HepG2 (cell line): Measurements from ENCODE around the gene INHA. TPM values are rescaled to one million over a fixed set of nuclear protein-coding genes. Genes with fewer than 3 reads are reported as not detected.

Source experiments
- ATAC-seq: fragments of 200-7000 bp; cut with Tn5 transposase; 3 replicates; pipeline ENCODE4 v1.9.1; 2020; ENCODE audit warnings: mild to moderate bottlenecking, moderate library complexity
- BruUV-seq: library from RNA; stranded (reverse); fragments of 400-500 nt; replicated peaks from 2 replicates; lab custom pipeline; 2021; lab: Mats Ljungman, UMichigan
- CTCF ChIA-PET: fragments of 300-600 bp; formaldehyde crosslinking; extraction: SDS; loops from one replicate; lab custom pipeline; 2021; ENCODE audit warnings: low total read pairs, inconsistent platforms, low intra/inter-chr PET ratio; lab: Yijun Ruan, JAX
- POLR2A ChIA-PET: fragments of 350-600 bp; sonication (Branson Sonifier 250); formaldehyde crosslinking; loops from one replicate; lab custom pipeline; 2020; ENCODE audit warnings: antibody characterized with exemption, inconsistent platforms; lab: Yijun Ruan, JAX
- DNase-seq: peaks from one replicate; pipeline ENCODE4 v3.0.0-alpha.2; 2015; ENCODE audit warnings: low spot score
- FAIRE-seq: peaks from 3 replicates; lab custom pipeline; 2011; peaks lifted over from hg19 to GRCh38; lab: Jason Lieb, UNC
- H2AFZ ChIP-seq: one replicate; pipeline ENCODE4 v1.6.1; 2011; ENCODE audit warnings: low read length, inconsistent platforms
- H3K27ac ChIP-seq: fragments of 300-600 bp; 3 replicates; pipeline ENCODE4 v1.8.0; 2011; ENCODE audit warnings: mixed run types, mild to moderate bottlenecking, mixed read lengths, low read length, inconsistent platforms; ENCODE audit not compliant: insufficient read depth; ENCODE audit errors: extremely low read length
- H3K27me3 ChIP-seq, 2 experiments: fragments of 200-600 bp in 1 of 2; 2 replicates in 1 of 2; 3 replicates in 1 of 2; pipeline versions ENCODE4 v1.6.0 to v1.8.0; 2011; ENCODE audit warnings: low read length in 2 of 2, mild to moderate bottlenecking in 2 of 2, moderate library complexity in 2 of 2, inconsistent platforms in 1 of 2; ENCODE audit not compliant: insufficient read depth in 2 of 2, control insufficient read depth in 1 of 2
- H3K36me3 ChIP-seq, 2 experiments: fragments of 200-600 bp in 1 of 2; replicated peaks in 1 of 2; 2 replicates in 1 of 2; 3 replicates in 1 of 2; pipeline versions ENCODE4 v1.5.1 to v1.8.0; 2011; ENCODE audit warnings: low read length in 2 of 2, inconsistent platforms in 1 of 2; ENCODE audit not compliant: insufficient read depth in 2 of 2, control insufficient read depth in 1 of 2
- H3K4me1 ChIP-seq: 2 replicates; pipeline ENCODE4 v1.5.1; 2012; ENCODE audit warnings: low read length, inconsistent platforms; ENCODE audit not compliant: insufficient read depth
- H3K4me2 ChIP-seq: 2 replicates; pipeline ENCODE4 v1.6.0; 2011; ENCODE audit warnings: low read depth, low read length, inconsistent platforms
- H3K4me3 ChIP-seq, 3 experiments: fragments of 200-600 bp in 1 of 3; sonication (generic), shearing (Covaris generic) in 1 of 3; replicated peaks in 1 of 3; 2 replicates each; pipeline ENCODE4 v1.5.1; 2011 to 2016; ENCODE audit warnings: low read length in 3 of 3, inconsistent platforms in 2 of 3, low read depth in 2 of 3, mild to moderate bottlenecking in 2 of 3, control low read depth in 1 of 3, mixed read lengths in 1 of 3; ENCODE audit not compliant: insufficient read depth in 1 of 3
- H3K79me2 ChIP-seq: one replicate; pipeline ENCODE4 v1.6.1; 2011; ENCODE audit warnings: low read length, inconsistent platforms; ENCODE audit not compliant: insufficient read depth
- H3K9ac ChIP-seq: 2 replicates; pipeline ENCODE4 v1.6.0; 2011; ENCODE audit warnings: mild to moderate bottlenecking, low read depth, low read length, inconsistent platforms; ENCODE audit not compliant: insufficient read depth
- H3K9me3 ChIP-seq: 2 replicates; pipeline ENCODE4 v1.5.1; 2012; ENCODE audit warnings: mild to moderate bottlenecking, low read length
- H4K20me1 ChIP-seq: 2 replicates; pipeline ENCODE4 v1.6.0; 2011; ENCODE audit warnings: inconsistent platforms, mild to moderate bottlenecking, low read length, moderate library complexity; ENCODE audit not compliant: insufficient read depth
- ARNT ChIP-seq: fragments of 450-650 bp; IDR thresholded peaks from 2 replicates; pipeline ENCODE4 v1.6.1; 2017
- BCL6 ChIP-seq: IDR thresholded peaks from 2 replicates; pipeline ENCODE4 v1.6.1; 2016; ENCODE audit warnings: missing genetic modification reagents, missing compliant biosample characterization
- CHCHD3 ChIP-seq: sonication (generic); formaldehyde crosslinking; IDR thresholded peaks from 2 replicates; pipeline ENCODE4 v1.8.0; 2022; ENCODE audit warnings: mild to moderate bottlenecking, missing genetic modification reagents, moderate library complexity
- FOXK2 ChIP-seq: fragments of 450-650 bp; IDR thresholded peaks from 2 replicates; pipeline ENCODE4 v1.6.1; 2016
- HHEX ChIP-seq: IDR thresholded peaks from 2 replicates; pipeline ENCODE4 v1.6.1; 2016; ENCODE audit warnings: control low read depth
- ISX ChIP-seq: sonication (generic); formaldehyde crosslinking; conservative IDR thresholded peaks from 2 replicates; pipeline ENCODE4 v1.5.0; 2020; ENCODE audit warnings: missing genetic modification reagents
- KDM6A ChIP-seq: IDR thresholded peaks from 2 replicates; pipeline ENCODE4 v1.6.1; 2016; ENCODE audit warnings: low read depth
- KLF11 ChIP-seq: IDR thresholded peaks from 2 replicates; pipeline ENCODE4 v1.6.1; 2016; ENCODE audit warnings: missing compliant biosample characterization
- MAZ ChIP-seq, 2 experiments: sonication (generic) in 1 of 2; formaldehyde crosslinking in 1 of 2; IDR thresholded peaks; 2 replicates each; pipeline versions ENCODE4 v1.5.0 to v1.6.1; 2012 to 2020; ENCODE audit warnings: low read depth in 2 of 2, mild to moderate bottlenecking in 2 of 2, borderline replicate concordance in 1 of 2, improper control_type of control experiment in 1 of 2, low read length in 1 of 2, missing genetic modification reagents in 1 of 2, moderate library complexity in 1 of 2
- SP140L ChIP-seq: sonication (generic); formaldehyde crosslinking; IDR thresholded peaks from 2 replicates; pipeline ENCODE4 v1.4.0; 2020; ENCODE audit warnings: missing genetic modification reagents, borderline replicate concordance
- SSRP1 ChIP-seq: IDR thresholded peaks from 2 replicates; pipeline ENCODE4 v1.6.1; 2016; ENCODE audit warnings: control low read depth
- STAG1 ChIP-seq: sonication (generic); formaldehyde crosslinking; IDR thresholded peaks from 2 replicates; pipeline ENCODE4 v1.4.0; 2020; ENCODE audit warnings: missing genetic modification reagents
- ZFY ChIP-seq: sonication (generic); formaldehyde crosslinking; IDR thresholded peaks from 2 replicates; pipeline ENCODE4 v1.4.0; 2020; ENCODE audit warnings: missing genetic modification reagents
- ZNF3 ChIP-seq: IDR thresholded peaks from 2 replicates; pipeline ENCODE4 v1.7.0; 2017; ENCODE audit warnings: inconsistent platforms
- ZNF431 ChIP-seq: sonication (generic); formaldehyde crosslinking; IDR thresholded peaks from 2 replicates; pipeline ENCODE4 v1.9.0; 2022; ENCODE audit warnings: missing genetic modification reagents, low read depth, mild to moderate bottlenecking, borderline replicate concordance
- ZNF496 ChIP-seq: sonication (generic); formaldehyde crosslinking; IDR thresholded peaks from 2 replicates; pipeline ENCODE4 v1.8.1; 2023; ENCODE audit warnings: mild to moderate bottlenecking, moderate library complexity, missing genetic modification reagents; ENCODE audit not compliant: insufficient replicate concordance
- ZNF747 ChIP-seq: sonication (generic); formaldehyde crosslinking; IDR thresholded peaks from 2 replicates; pipeline ENCODE4 v1.8.1; 2023; ENCODE audit warnings: missing genetic modification reagents, mild to moderate bottlenecking, borderline replicate concordance
- WGBS: methylation state at CpG from one replicate; pipeline ENCODE4 v1.1.6; 2017; ENCODE audit warnings: low lambda C conversion rate; 5-methylcytosine and 5-hydroxymethylcytosine counted together
- in situ Hi-C: cut with HindIII; loops from 2 replicates; pipeline ENCODE4 v1.10.0; 2017; ENCODE audit warnings: low pct_unique_long_range_greater_than_20kb; ENCODE audit not compliant: extremely low pct_ligation_motif_present
- intact Hi-C: fragments of 100-400 bp; cut with micrococcal nuclease; formaldehyde crosslinking; loops from one replicate; pipeline ENCODE4 v1.10.0; 2022; ENCODE audit not compliant: unreplicated experiment
- polyA plus RNA-seq, 8 experiments: library from polyadenylated mRNA; depleted of rRNA in 3 of 8; stranded (reverse) in 7 of 8; unstranded in 1 of 8; fragments of >200 nt; fragmentation: Illumina TruSeq in 4 of 8; extraction: Trizol in 4 of 8; gene quantifications; 2 replicates each; pipeline versions ENCODE4 v1.2.1 to v1.2.3, GENCODE V29; 2011 to 2016; ENCODE audit warnings: low read depth in 4 of 8, missing spikeins in 1 of 8, mixed read lengths in 1 of 8; ENCODE audit not compliant: insufficient read depth in 1 of 8
- total RNA-seq, 5 experiments: library from RNA; depleted of rRNA; stranded (reverse); fragments of >200 nt; fragmentation: Illumina TruSeq; extraction: Trizol; gene quantifications; 2 replicates each; pipeline ENCODE4 v1.2.3, GENCODE V29; 2016; ENCODE audit warnings: low read depth in 1 of 5
- TF ChIP-seq, protein P1 (sequence below): sonication (generic); formaldehyde crosslinking; IDR thresholded peaks from 2 replicates; pipeline ENCODE4 v1.5.0; 2020; ENCODE audit warnings: missing genetic modification reagents
- TF ChIP-seq, protein P2 (sequence below): conservative IDR thresholded peaks from 2 replicates; pipeline ENCODE4 v1.6.1; 2018; ENCODE audit warnings: missing genetic modification reagents
- TF ChIP-seq, protein P3 (sequence below): sonication (generic); formaldehyde crosslinking; IDR thresholded peaks from 2 replicates; pipeline ENCODE4 v1.5.0; 2020; ENCODE audit warnings: missing genetic modification reagents
- TF ChIP-seq, protein P4 (sequence below): sonication (generic); formaldehyde crosslinking; IDR thresholded peaks from 2 replicates; pipeline ENCODE4 v1.8.0; 2022; ENCODE audit warnings: low read depth, missing genetic modification reagents

Gene INHA
- total and polyA plus RNA-seq, 2 of the 13 experiments (the other 11 are each of a cell fraction or from before 2014, with no cell fraction given), result 4.1 to 15.2 TPM

DNA sequence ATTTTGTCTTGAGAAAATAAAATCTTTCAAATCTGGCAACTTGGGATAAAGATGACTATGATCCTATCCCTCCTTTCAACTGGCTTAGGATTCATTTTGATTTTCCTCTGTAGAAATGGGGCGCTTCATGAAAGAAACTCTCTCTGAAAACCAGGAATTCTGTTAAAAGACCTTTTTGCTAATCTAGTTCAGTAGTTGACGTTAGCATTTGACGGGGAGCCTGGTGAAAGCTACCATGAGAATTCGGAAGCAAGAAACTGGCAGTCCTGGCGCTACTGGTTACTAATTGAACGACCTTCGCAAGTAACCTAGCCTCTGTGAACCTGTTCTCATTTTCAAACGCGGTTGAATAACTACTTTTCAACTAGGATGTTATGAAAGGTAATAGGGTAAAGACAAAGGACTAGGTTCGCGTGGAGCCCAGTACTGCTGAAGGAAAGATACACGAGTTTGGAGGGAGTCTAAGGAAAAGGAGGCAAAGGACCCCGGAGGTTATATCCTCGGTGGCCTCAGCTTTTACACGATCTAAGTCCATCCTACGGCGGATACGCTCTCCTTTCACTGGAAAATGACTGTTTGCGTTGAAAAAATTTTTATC is 24.9 kb downstream of the INHA start:
- ATAC-seq (peak; percentile 34), FAIRE-seq (peak; percentile 77), DNase-seq (peak; percentile 61)
- intact Hi-C loops, result loop anchor here (1.0 to 5.0 kb wide), 5 partner anchors 20 to 210 kb away; partner anchors contain the start of genes CHPF, DNPEP and GMPPA
- Histone ChIP-seq H3K9ac (peak overlapping the region; percentile 95), H3K4me2 (peak overlapping the region; percentile 98), H3K9me3 (no peaks in the 10 kb centered on the region), H3K79me2 (peaks cover 6% of the 10 kb centered on the region), H3K4me1 (peaks cover 58% of the 10 kb centered on the region), H3K36me3 (peaks cover 7 to 8% of the 10 kb centered on the region in 2 experiments; a peak in 3 of 5 replicates), H3K27ac (peak overlapping the region; percentile 95), H4K20me1 (no peaks in the 10 kb centered on the region), H3K27me3 (no peaks in the 10 kb centered on the region; a peak in 1 of 5 replicates), H3K4me3 (peak overlapping the region; percentile 72 to 91 (median 81)), H2AFZ (no peak overlapping the region)
- ChIA-PET POLR2A (interaction anchor here (0.8 to 7.6 kb wide), 15 partner anchors 8 to 348 kb away, joined by 3 to 150 read pairs (median 20); partner anchors contain the start of genes CHPF, DNPEP, GMPPA and INHA), CTCF (interaction anchor here (1.1 to 2.3 kb wide), 2 partner anchors 45 to 55 kb away, joined by 3 to 12 read pairs; no protein-coding TSS in a partner anchor)
- in situ Hi-C loops, result loop anchor here (5.0 kb wide), 1 partner anchor 35 kb away; no protein-coding TSS in a partner anchor
- TSS peak; percentile 94 for BruUV-seq
- WGBS, result 1% methylated on average over 19 of the region's 19 CpGs
- no peak for TF ChIP-seq ZFY (CRISPR knock-in tag)
- TF ChIP-seq ARNT, result no peak
- peak; percentile 20; the same call in 1 of the 2 replicates for TF ChIP-seq STAG1 (CRISPR knock-in tag)
- peak; percentile 53; the same call in 1 of the 2 replicates for TF ChIP-seq ZNF3 (CRISPR knock-in tag)
- TF ChIP-seq CHCHD3 (CRISPR knock-in tag), result no peak
- TF ChIP-seq, protein P1, sequence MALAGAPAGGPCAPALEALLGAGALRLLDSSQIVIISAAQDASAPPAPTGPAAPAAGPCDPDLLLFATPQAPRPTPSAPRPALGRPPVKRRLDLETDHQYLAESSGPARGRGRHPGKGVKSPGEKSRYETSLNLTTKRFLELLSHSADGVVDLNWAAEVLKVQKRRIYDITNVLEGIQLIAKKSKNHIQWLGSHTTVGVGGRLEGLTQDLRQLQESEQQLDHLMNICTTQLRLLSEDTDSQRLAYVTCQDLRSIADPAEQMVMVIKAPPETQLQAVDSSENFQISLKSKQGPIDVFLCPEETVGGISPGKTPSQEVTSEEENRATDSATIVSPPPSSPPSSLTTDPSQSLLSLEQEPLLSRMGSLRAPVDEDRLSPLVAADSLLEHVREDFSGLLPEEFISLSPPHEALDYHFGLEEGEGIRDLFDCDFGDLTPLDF (CRISPR knock-in tag), result peak; percentile 3; the same call in 1 of the 2 replicates
- no peak for TF ChIP-seq SP140L
- TF ChIP-seq FOXK2, result no peak
- 0 out of 2 replicates have a peak, but pooled peaks have one; percentile 9 for TF ChIP-seq ISX (CRISPR knock-in tag)
- TF ChIP-seq BCL6 (CRISPR knock-in tag), result no peak
- no peak for TF ChIP-seq ZNF431 (CRISPR knock-in tag)
- TF ChIP-seq KDM6A, result 0 out of 2 replicates have a peak, but pooled peaks have one; percentile 5
- TF ChIP-seq, protein P2, sequence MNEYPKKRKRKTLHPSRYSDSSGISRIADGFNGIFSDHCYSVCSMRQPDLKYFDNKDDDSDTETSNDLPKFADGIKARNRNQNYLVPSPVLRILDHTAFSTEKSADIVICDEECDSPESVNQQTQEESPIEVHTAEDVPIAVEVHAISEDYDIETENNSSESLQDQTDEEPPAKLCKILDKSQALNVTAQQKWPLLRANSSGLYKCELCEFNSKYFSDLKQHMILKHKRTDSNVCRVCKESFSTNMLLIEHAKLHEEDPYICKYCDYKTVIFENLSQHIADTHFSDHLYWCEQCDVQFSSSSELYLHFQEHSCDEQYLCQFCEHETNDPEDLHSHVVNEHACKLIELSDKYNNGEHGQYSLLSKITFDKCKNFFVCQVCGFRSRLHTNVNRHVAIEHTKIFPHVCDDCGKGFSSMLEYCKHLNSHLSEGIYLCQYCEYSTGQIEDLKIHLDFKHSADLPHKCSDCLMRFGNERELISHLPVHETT (CRISPR knock-in tag), result no peak
- no peak for TF ChIP-seq KLF11
- no peak for TF ChIP-seq ZNF496 (CRISPR knock-in tag)
- no peak for TF ChIP-seq ZNF747 (CRISPR knock-in tag)
- TF ChIP-seq SSRP1 (CRISPR knock-in tag), result peak; percentile 18; the same call in 1 of the 2 replicates
- no peak for TF ChIP-seq MAZ (IDR thresholded peaks at IDR 0.05; ENCODE audit: borderline replicate concordance, low read depth, low read length)
- no peak for TF ChIP-seq MAZ (CRISPR knock-in tag; IDR thresholded peaks at IDR 0.05; ENCODE audit: low read depth)
- TF ChIP-seq, protein P3, sequence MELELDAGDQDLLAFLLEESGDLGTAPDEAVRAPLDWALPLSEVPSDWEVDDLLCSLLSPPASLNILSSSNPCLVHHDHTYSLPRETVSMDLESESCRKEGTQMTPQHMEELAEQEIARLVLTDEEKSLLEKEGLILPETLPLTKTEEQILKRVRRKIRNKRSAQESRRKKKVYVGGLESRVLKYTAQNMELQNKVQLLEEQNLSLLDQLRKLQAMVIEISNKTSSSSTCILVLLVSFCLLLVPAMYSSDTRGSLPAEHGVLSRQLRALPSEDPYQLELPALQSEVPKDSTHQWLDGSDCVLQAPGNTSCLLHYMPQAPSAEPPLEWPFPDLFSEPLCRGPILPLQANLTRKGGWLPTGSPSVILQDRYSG, result 0 out of 2 replicates have a peak, but pooled peaks have one; percentile 20
- no peak for TF ChIP-seq HHEX
- TF ChIP-seq, protein P4, sequence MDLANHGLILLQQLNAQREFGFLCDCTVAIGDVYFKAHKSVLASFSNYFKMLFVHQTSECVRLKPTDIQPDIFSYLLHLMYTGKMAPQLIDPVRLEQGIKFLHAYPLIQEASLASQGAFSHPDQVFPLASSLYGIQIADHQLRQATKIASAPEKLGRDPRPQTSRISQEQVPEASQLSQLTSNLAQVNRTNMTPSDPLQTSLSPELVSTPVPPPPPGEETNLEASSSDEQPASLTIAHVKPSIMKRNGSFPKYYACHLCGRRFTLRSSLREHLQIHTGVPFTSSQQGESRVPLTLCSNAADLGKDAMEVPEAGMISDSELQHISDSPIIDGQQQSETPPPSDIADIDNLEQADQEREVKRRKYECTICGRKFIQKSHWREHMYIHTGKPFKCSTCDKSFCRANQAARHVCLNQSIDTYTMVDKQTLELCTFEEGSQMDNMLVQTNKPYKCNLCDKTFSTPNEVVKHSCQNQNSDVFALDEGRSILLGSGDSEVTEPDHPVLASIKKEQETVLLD (CRISPR knock-in tag), result no peak
